ENCODE data around the gene ZNF385C.

- TF ChIP-seq CTCF (IDR thresholded peaks at IDR 0.05; ENCODE audit: borderline replicate concordance, extremely low read depth, low read length, poor library complexity, severe bottlenecking) = no peak
- no peak for TF ChIP-seq EZH2 (IDR thresholded peaks at IDR 0.05; ENCODE audit: borderline replicate concordance, low read depth, low read length, severe bottlenecking)
These were observed 52.6 kb downstream of the ZNF385C start for GRCh38 chr17:42045719-42046118.
